NCI-H82 (cell line): Measurements from ENCODE around the gene DNAL4.
A peak's percentile ranks its signal among the peaks of the same experiment; 100 is the strongest.

Source experiments
- DNase-seq: peaks from one replicate; lab custom pipeline; 2025; lab: John Stamatoyannopoulos, UW

Gene DNAL4

GRCh38 chr22:38826801-38827200 is 32.9 kb upstream of the DNAL4 start:
- no peak for DNase-seq

- no peak for DNase-seq
These were observed 32.4 kb upstream of the DNAL4 start for GRCh38 chr22:38826386-38826785.

GRCh38 chr22:38824585-38824984 is 30.6 kb upstream of the DNAL4 start:
- peak; percentile 15 for DNase-seq

- DNase-seq, result no peak
These were observed 29.7 kb upstream of the DNAL4 start for GRCh38 chr22:38823637-38824036.

DNA sequence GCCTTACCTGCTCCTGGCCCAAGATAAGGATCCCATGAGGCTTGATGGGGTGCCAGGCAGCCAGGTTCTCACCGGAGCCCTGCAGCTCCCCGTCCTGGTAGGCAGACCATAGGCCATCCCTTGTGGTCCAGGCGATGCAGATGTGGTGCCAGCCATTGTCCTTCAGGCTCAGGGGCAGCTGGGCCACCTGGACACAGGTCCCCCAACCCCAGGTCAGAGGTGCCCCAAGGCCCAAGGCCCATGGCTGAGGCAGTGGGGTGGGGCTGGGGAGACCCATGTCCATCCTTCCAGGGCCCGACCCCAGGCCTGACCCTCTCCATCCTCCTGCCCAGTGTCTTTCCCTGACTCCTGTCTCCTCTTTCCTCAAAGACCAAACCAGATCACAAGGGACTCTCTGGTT is 29.1 kb upstream of the DNAL4 start:
- no peak for DNase-seq

DNA sequence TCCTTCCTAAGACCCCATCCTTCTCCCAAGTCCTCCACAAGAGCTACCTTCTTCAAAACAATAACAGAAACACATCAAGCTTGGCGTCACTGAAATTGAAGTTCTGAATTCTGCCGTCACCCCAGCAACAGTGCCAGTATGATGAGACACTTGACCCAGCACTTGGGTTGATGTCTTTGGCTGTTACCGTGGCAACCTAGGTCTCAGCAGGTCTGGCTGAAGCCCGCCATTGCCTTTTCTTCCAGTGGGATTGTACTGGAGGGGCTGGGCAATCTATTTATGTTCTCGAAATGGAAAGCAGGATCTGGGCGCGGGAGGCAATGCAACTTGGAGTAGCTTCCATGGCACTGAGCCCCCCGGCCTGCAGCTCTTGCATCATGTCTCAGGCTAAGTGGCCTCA is 26.1 kb upstream of the DNAL4 start:
- DNase-seq, result no peak

GRCh38 chr22:38819387-38819940 is 25.5 kb upstream of the DNAL4 start:
- no peak for DNase-seq

DNA sequence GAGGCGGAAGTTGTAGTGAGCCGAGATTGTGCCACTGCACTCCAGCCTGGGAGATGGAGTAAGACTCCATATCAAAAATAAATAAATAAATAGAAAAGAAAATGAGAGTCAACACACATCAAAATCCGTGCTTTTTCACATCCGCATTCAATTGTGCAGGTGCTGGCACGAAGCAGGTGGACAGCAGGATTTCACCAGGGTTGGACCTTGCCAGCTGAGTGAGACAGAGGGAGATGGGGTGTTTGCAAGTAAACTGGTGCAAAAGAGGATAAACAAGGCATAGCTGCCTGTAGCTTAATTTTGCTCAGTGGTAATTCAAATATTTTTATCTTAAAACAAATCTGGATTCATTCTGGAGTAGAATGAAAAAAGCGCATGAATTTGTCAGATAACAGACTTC is 23.3 kb upstream of the DNAL4 start:
- no peak for DNase-seq

DNA sequence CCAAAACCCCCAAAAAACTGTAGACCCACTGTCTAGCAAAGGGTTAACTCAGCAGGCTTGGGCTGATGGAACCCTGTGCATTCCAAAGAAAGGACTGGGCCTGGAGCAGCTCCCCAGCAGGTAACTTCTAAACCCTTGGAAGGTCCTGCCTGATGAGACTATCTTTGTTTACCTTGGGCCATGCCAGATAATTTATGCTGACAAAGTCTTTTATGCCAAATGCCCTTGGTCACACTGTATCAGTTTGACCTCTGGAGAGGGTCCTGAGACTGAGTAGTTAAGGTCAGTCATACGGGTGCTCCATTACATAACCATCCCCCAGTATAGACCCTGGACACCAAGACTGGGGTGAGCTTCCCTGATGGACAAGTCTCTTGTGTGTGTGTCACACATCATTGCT is 21.9 kb upstream of the DNAL4 start:
- DNase-seq, result no peak

DNA sequence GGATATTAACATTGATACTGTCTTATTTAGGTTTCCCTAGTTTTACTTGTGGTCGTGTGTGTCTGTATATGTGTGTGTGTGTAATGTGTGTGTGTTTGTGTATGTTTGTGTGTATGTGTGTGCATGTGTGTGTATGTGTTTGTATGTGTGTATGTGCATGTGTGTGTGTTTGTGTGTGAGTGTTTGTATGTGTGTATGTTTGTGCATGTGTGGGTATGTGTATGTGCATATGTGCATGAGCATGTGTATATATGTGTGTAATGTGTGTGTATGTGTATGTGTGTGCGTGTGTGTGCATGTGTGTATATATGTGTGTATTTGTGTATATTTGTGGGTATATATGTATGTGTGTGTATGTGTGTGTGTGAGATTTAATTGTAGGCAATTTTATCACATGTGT is 17.3 kb upstream of the DNAL4 start:
- DNase-seq, result no peak

DNA sequence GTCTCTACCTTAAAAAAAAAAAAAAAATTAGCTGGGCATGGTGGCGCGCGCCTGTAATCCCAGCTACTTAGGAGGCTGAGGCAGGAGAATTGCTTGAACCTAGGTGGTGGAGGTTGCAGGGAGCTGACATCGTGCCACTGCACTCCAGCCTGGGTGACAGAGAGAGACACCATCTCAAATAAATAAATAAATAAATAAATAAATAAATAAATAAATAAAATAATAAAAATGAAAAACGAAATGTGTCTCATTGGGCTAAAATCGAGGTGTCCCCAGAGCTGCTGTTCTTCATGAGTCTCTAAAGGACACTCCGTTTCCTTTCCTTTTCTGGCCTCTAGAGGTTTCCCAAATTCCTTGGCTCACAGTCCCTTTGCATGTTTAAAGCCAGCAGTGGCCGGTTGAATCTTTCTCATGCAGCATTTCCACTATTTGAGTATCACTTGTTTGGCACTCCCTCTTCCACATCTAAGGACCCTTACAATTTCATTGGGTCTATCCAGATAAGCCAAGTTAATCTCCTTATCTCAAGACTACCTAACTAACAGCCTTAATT is 11.2 kb upstream of the DNAL4 start:
- DNase-seq, result peak; percentile 71

DNA sequence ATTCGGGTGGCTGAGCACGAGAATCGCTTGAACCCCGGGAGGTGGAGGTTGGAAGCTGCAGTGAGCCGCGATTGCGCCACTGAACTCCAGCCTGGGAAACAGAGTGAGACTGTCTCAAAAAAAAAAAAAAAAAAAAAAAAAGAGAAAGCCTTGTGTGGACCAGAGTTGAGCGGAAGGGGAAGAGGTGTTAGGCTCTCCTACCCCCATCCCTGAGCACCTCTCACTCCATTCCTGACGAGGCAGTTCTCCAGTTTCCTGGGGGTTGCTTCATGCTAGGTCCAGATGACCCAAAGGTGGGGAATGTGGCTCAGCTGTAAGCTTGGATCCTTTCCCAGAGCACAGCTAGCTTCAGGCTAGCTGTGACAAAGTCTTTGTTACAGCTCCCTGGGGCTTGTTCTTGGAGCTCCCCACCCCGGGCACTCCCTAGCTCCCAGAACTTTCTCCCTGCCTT is 8.8 kb upstream of the DNAL4 start:
- no peak for DNase-seq

DNA sequence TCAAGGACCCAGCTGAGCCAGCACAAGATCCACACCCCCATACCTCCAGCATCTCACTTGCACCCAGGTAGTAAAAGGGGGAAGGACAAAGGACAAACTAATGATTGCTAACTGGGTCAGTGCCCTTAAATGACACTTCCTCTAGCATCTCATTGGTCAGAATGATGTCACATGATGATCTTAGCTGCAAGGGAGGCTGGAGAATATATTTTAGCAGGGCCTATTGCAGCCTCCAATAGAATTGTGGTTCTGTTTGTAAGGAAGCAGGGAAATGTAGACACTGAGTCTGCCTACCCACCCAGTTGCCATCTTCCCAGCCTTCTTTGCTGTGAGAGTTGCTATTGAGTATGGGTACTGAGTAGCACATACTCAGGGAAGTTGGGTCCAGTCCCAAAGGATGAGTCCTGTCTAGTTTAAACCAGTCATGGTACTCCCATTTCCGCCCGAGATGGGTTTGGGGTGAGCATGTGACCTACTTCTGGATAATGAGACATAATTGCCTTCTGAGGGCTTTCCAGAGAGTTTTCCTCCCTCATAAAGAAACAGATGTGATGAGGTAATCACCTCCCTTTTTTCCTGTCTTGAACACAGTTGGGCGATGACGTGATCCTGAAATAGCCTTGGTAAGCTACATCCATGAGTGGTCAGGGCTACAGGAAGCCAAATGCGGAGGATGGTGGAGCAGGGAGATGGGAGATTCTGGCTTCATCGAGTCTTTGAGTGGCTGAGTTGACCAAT is 5.5 kb upstream of the DNAL4 start:
- no peak for DNase-seq

- no peak for DNase-seq
These were observed 4.6 kb upstream of the DNAL4 start for GRCh38 chr22:38798496-38798895.

- DNase-seq, result peak; percentile 16
These were observed 2.5 kb upstream of the DNAL4 start for GRCh38 chr22:38796262-38796957.

- no peak for DNase-seq
These were observed 1.6 kb upstream of the DNAL4 start for GRCh38 chr22:38795569-38795968.

DNA sequence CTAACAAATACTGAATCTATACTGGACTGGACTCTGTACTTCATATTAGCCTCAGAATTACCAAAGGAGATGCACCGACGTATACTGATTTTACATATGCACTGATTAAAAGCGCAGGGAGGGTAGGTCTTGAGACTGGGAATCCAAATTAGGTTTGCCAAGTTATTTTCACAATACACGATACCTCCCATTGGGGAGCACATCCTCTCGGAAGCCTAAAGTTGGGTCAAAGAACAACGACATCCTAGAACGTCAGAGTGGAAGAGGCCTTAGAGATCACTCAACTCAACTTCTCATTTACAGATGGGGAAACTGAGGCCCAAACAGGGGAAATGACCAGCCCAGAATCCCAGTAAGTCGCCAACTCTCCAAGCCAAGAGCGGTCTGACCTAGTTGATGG is 626 bp downstream of the DNAL4 start:
- no peak for DNase-seq

- no peak for DNase-seq
These were observed 1.1 kb downstream of the DNAL4 start for GRCh38 chr22:38792833-38793232.

GRCh38 chr22:38789606-38790005 is 4.3 kb downstream of the DNAL4 start:
- DNase-seq, result no peak

DNA sequence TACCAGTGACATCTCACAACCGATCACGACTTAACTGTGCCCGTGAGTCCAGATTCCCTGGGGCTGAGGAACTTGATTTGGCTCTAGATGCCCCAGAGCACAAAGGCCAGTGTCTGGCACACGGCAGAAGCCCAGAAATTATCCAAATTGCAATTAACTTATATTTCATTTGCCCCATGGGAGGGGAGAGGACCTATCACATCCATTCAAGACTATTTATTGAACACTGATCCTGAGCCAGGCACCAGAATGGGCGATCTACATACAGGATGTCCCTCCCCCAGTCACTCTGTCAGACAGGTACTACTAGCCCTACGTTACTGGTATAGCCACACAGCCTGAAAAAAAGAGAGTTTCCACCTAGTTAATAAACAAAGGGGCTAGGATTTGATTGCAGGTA is 5.1 kb downstream of the DNAL4 start:
- DNase-seq, result no peak

GRCh38 chr22:38788021-38788816 is 5.7 kb downstream of the DNAL4 start:
- no peak for DNase-seq

GRCh38 chr22:38786631-38787030 is 7.3 kb downstream of the DNAL4 start:
- no peak for DNase-seq
